ENCODE data around the gene FLOT2.

- TF ChIP-seq CTCF (IDR thresholded peaks at IDR 0.05) (no peak), POLR2A (IDR thresholded peaks at IDR 0.05) (no peak)
These were observed 14.0 kb upstream of the FLOT2 start for GRCh38 chr17:28911411-28912045.
